SK-N-SH treated with all-trans-retinoic acid at 6 μM for 48 hours (cell line): ENCODE measurements around the gene EIF5A.

Source experiments
- ATAC-seq: fragments of 200-7000 bp; cut with Tn5 transposase; 3 replicates; pipeline ENCODE4 v1.9.1; 2020; ENCODE audit warnings: mild to moderate bottlenecking, moderate library complexity
- ARNTL ChIP-seq: fragments of 450-650 bp; formaldehyde crosslinking; IDR thresholded peaks from 2 replicates; pipeline ENCODE4 v1.5.0; 2020; ENCODE audit warnings: low read depth, mild to moderate bottlenecking, moderate library complexity, borderline replicate concordance
- BACH2 ChIP-seq: fragments of 250-450 bp; sonication (Bioruptor Pico); IDR thresholded peaks from 2 replicates; pipeline ENCODE4 v1.9.0; 2021; ENCODE audit warnings: mild to moderate bottlenecking, borderline replicate concordance
- CREB5 ChIP-seq: fragments of 250-450 bp; sonication (Bioruptor Pico); IDR thresholded peaks from 2 replicates; pipeline ENCODE4 v1.5.1; 2020; ENCODE audit warnings: low read depth, mild to moderate bottlenecking, moderate library complexity
- CSDC2 ChIP-seq: fragments of 250-450 bp; sonication (Bioruptor Pico); IDR thresholded peaks from 2 replicates; pipeline ENCODE4 v1.5.0; 2020; ENCODE audit warnings: mild to moderate bottlenecking, moderate library complexity
- CSRNP3 ChIP-seq: fragments of 250-450 bp; sonication (Bioruptor Pico); IDR thresholded peaks from 2 replicates; pipeline ENCODE4 v1.5.1; 2021; ENCODE audit warnings: mild to moderate bottlenecking, moderate library complexity
- ESRRG ChIP-seq: fragments of 250-450 bp; sonication (Bioruptor Pico); IDR thresholded peaks from 2 replicates; pipeline ENCODE4 v1.6.1; 2021; ENCODE audit warnings: mild to moderate bottlenecking
- GLIS3 ChIP-seq: fragments of 250-450 bp; sonication (Bioruptor Pico); IDR thresholded peaks from 2 replicates; pipeline ENCODE4 v1.5.0; 2020; ENCODE audit warnings: mild to moderate bottlenecking, moderate library complexity
- ISL1 ChIP-seq: fragments of 250-450 bp; sonication (Bioruptor Pico); IDR thresholded peaks from 2 replicates; pipeline ENCODE4 v2.1.2; 2022; ENCODE audit warnings: mild to moderate bottlenecking, moderate library complexity
- PATZ1 ChIP-seq: fragments of 250-450 bp; sonication (Bioruptor Pico); IDR thresholded peaks from 2 replicates; pipeline ENCODE4 v1.8.0; 2020; ENCODE audit warnings: mild to moderate bottlenecking, moderate library complexity, borderline replicate concordance
- PPARA ChIP-seq: fragments of 250-450 bp; sonication (Bioruptor Pico); IDR thresholded peaks from 2 replicates; pipeline ENCODE4 v1.5.0; 2020; ENCODE audit warnings: mild to moderate bottlenecking, borderline replicate concordance
- RARB ChIP-seq: fragments of 250-450 bp; sonication (Bioruptor Pico); IDR thresholded peaks from 2 replicates; pipeline ENCODE4 v1.8.0; 2021; ENCODE audit warnings: mild to moderate bottlenecking, moderate library complexity
- SNAI2 ChIP-seq: fragments of 250-450 bp; sonication (Bioruptor Pico); IDR thresholded peaks from 2 replicates; pipeline ENCODE4 v1.5.0; 2020; ENCODE audit warnings: mild to moderate bottlenecking, moderate library complexity
- TCF4 ChIP-seq: fragments of 250-450 bp; sonication (Bioruptor Pico); IDR thresholded peaks from 2 replicates; pipeline ENCODE4 v1.8.0; 2021; ENCODE audit warnings: mild to moderate bottlenecking, moderate library complexity, borderline replicate concordance
- TSHZ2 ChIP-seq: fragments of 250-450 bp; sonication (Bioruptor Pico); IDR thresholded peaks from 2 replicates; pipeline ENCODE4 v1.5.0; 2020; ENCODE audit warnings: mild to moderate bottlenecking, moderate library complexity
- ZC3H10 ChIP-seq: fragments of 250-450 bp; sonication (Bioruptor Pico); IDR thresholded peaks from 2 replicates; pipeline ENCODE4 v1.5.1; 2021; ENCODE audit warnings: mild to moderate bottlenecking, moderate library complexity
- ZFP3 ChIP-seq: fragments of 250-450 bp; sonication (Bioruptor Pico); IDR thresholded peaks from 2 replicates; pipeline ENCODE4 v1.5.0; 2020; ENCODE audit warnings: mild to moderate bottlenecking, moderate library complexity
- ZFP30 ChIP-seq: fragments of 450-650 bp; formaldehyde crosslinking; IDR thresholded peaks from 2 replicates; pipeline ENCODE4 v1.5.0; 2022; ENCODE audit warnings: mild to moderate bottlenecking, moderate library complexity
- ZNF565 ChIP-seq: fragments of 450-650 bp; formaldehyde crosslinking; conservative IDR thresholded peaks from 2 replicates; pipeline ENCODE4 v1.5.0; 2020; ENCODE audit warnings: low read depth, mild to moderate bottlenecking, moderate library complexity
- ZNF70 ChIP-seq: fragments of 450-650 bp; formaldehyde crosslinking; IDR thresholded peaks from 2 replicates; pipeline ENCODE4 v1.5.0; 2020; ENCODE audit warnings: mild to moderate bottlenecking, moderate library complexity
- ZNF8 ChIP-seq: fragments of 450-650 bp; formaldehyde crosslinking; IDR thresholded peaks from 2 replicates; pipeline ENCODE4 v1.5.0; 2020; ENCODE audit warnings: mild to moderate bottlenecking, moderate library complexity
- TF ChIP-seq, protein P1 (sequence below): fragments of 250-450 bp; sonication (Bioruptor Pico); IDR thresholded peaks from 2 replicates; pipeline ENCODE4 v1.8.0; 2021; ENCODE audit warnings: low read depth, mild to moderate bottlenecking, moderate library complexity, borderline replicate concordance

The EIF5A gene

GRCh38 chr17:7315570-7316235, 8.3 kb downstream of the EIF5A start:
- TF ChIP-seq ESRRG (CRISPR knock-in tag) (no peak), ZC3H10 (CRISPR knock-in tag) (no peak), SNAI2 (CRISPR knock-in tag) (no peak), ZFP30 (CRISPR knock-in tag) (no peak), CREB5 (no peak), ZNF565 (CRISPR knock-in tag) (no peak), PPARA (CRISPR knock-in tag) (no peak), ISL1 (no peak), CSRNP3 (CRISPR knock-in tag) (no peak), TSHZ2 (CRISPR knock-in tag) (no peak), TCF4 (CRISPR knock-in tag) (no peak), BACH2 (CRISPR knock-in tag) (no peak), ZFP3 (CRISPR knock-in tag) (no peak), ZNF70 (no peak), ARNTL (CRISPR knock-in tag) (no peak), ZNF8 (CRISPR knock-in tag) (no peak)
- TF ChIP-seq, protein P1, sequence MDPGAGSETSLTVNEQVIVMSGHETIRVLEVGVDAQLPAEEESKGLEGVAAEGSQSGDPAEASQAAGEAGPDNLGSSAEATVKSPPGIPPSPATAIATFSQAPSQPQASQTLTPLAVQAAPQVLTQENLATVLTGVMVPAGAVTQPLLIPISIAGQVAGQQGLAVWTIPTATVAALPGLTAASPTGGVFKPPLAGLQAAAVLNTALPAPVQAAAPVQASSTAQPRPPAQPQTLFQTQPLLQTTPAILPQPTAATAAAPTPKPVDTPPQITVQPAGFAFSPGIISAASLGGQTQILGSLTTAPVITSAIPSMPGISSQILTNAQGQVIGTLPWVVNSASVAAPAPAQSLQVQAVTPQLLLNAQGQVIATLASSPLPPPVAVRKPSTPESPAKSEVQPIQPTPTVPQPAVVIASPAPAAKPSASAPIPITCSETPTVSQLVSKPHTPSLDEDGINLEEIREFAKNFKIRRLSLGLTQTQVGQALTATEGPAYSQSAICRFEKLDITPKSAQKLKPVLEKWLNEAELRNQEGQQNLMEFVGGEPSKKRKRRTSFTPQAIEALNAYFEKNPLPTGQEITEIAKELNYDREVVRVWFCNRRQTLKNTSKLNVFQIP = no peak
- peak; percentile 32 for ATAC-seq

DNA sequence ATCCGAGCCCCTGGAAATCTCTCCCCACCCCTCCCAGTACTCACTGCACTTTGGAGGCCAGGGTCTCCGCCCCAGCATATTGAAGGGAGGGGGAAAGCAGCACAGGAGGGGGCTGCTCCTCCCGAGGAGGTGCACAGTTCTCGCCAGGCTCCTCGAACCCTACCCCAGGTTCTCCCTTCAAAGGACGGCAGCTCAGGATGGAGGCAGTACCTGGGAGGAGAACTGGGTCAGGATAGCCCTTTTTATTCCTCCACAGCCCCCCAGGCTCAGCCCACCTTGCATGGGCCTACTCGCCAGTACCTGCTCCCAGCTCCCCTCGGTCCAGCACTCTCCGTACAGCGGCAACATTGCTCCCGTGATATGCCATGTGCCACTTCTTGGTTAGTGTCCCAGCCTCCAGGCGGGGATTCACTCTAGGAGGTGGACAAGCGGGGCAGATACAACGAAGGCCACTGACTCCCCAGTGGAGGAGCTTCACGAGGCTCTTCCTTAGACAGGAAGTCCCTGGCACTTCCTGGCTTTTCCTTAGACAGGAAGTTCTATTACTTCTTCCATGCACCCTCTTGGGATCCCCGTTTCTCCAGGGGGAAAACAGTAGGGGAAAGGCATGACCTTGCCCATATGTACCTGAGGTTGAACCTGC, 9.9 kb downstream of the EIF5A start:
- ATAC-seq = no peak
- TF ChIP-seq CSRNP3 (CRISPR knock-in tag) = no peak
- TF ChIP-seq BACH2 (CRISPR knock-in tag) = no peak
- no peak for TF ChIP-seq ZFP30 (CRISPR knock-in tag)
- no peak for TF ChIP-seq CSDC2 (CRISPR knock-in tag)
- TF ChIP-seq ESRRG (CRISPR knock-in tag) = no peak
- TF ChIP-seq RARB (CRISPR knock-in tag) = no peak
- TF ChIP-seq PPARA (CRISPR knock-in tag) = no peak
- TF ChIP-seq ZNF70 = no peak
- TF ChIP-seq GLIS3 (CRISPR knock-in tag) = no peak
- no peak for TF ChIP-seq ZFP3 (CRISPR knock-in tag)
- no peak for TF ChIP-seq CREB5
- no peak for TF ChIP-seq ZC3H10 (CRISPR knock-in tag)
- TF ChIP-seq ISL1 = no peak
- TF ChIP-seq, protein P1 = no peak
- no peak for TF ChIP-seq ZNF8 (CRISPR knock-in tag)
- no peak for TF ChIP-seq PATZ1
- TF ChIP-seq SNAI2 (CRISPR knock-in tag) = no peak
- TF ChIP-seq TCF4 (CRISPR knock-in tag) = no peak
